HPDE6-E6E7 (cell line): ENCODE measurements around the gene IL12RB2.
"Not testable (repeated sequence)": the region's sequence is repeated elsewhere in the genome, so short reads cannot be mapped to it uniquely, and the experiment has no call there.

Experiments used
- DNase-seq: peaks from one replicate; pipeline ENCODE4 v3.0.0; 2011; ENCODE audit warnings: missing footprints; ENCODE audit errors: extremely low spot score

IL12RB2 gene

GRCh38 chr1:67394548-67394947, 86.9 kb downstream of the IL12RB2 start:
- DNase-seq, result no peak

- no peak for DNase-seq
Measured at GRCh38 chr1:67399199-67399993, 91.7 kb downstream of the IL12RB2 start.

DNA sequence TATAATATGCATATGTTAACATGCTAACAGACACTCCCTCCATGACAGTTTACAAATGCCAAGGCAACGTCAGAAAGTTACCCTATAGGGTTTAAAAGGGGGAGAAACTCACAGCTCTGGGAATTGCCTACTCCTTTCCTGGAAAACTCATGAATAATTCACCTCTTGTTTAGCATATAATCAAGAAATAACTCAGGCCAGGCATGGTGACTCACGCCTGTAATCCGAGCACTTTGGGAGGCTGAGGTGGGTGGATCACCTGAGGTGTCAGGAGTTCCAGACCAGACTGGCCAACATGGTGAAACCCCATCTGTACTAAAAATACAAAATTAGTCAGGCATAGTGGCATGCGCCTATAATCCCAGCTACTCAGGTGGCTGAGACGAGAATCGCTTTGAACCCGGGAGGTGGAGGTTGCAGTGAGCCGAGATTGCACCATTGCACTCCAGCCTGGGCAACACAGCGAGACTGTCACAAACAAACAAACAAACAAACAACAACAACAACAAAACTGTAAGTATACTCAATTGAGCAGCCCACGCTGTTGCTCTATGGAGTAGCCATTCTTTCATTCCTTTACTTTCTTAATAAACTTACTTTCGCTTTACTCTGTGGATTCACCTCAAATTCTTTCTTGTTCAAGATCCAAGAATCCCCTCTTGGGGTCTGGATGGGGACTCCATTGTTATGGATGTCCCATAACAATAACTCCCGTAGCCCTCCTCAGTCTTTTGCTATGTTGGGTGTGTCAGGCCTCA, 92.5 kb downstream of the IL12RB2 start:
- DNase-seq, result not testable (repeated sequence)

DNA sequence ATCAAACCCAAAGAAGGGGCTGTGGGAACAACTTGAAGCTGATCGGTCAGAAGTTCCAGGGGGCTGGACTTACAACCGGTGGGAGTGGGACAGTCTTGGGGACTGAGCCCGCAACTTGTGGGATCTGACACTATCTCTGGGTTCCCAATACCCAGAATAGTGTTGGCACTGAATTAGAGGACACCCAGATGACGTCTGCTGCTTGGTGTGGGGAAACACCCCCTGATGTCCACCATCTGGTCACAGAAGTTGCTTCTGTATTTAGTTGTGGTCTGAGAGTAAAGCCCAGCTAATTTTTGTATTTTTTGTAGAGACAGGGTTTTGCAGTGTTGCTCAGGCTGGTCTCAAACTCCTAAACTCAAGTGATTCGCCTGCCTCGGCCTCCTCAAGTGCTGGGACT, 93.8 kb downstream of the IL12RB2 start:
- no peak for DNase-seq

- DNase-seq, result no peak
Measured at GRCh38 chr1:67404212-67404620, 96.5 kb downstream of the IL12RB2 start.

- DNase-seq, result no peak
Measured at GRCh38 chr1:67405473-67406245, 98.0 kb downstream of the IL12RB2 start.

DNA sequence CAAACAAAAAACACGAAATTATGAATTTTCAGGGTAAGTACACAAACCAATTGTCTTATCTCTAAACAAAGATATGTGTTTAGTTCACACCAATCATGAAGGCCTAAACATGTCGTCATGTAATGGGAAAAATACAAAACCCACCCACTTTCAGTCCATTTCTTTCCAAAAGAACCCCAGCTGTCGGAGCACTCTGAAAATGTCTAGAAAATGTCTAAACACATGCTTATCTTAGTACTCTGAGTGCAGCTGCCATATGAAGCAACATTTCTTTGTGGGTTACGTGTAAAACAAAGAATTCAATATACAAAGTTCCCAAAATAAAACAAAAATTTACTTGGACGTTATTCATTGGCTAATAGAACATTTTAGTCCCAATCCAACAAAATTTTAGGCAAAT, 99.8 kb downstream of the IL12RB2 start:
- DNase-seq, result no peak

DNA sequence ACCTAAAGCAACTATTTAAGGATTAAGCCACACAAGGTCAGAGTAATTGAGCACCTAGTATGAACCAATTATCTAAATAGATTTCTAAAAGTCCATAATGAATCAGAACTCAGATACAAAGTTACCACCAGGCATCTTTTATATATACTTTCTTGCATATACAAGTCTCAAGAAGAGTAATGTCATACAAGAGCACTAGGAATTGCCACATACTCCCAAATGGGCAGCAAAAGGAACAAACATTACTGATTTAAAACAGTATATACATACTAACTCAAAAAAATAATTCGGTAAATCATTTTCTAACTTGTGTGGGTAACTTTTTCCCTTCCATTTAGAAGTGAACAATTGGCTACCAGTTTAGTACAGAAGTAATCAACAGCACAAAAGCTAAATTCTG, 100.5 kb downstream of the IL12RB2 start:
- DNase-seq, result no peak

DNA sequence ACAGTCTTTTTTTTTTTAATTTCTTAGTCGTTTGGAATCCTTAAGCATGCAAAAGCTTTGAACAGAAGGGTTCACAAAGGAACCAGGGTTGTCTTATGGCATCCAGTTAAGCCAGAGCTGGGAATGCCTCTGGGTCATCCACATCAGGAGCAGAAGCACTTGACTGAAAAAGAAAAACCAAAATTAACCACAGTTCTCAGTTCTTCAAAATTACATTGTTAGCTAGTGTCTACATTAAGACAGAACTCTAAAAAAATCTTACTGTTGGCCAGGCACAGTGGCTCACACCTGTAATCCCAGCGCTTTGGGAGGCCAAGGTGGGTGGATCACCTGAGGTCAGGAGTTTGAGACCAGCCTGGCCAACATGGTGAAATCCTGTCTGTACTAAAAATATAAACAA, 105.4 kb downstream of the IL12RB2 start:
- not testable (repeated sequence) for DNase-seq

GRCh38 chr1:67414574-67414973, 106.9 kb downstream of the IL12RB2 start:
- DNase-seq, result no peak

- DNase-seq, result no peak
Measured at GRCh38 chr1:67415041-67415440, 107.4 kb downstream of the IL12RB2 start.

DNA sequence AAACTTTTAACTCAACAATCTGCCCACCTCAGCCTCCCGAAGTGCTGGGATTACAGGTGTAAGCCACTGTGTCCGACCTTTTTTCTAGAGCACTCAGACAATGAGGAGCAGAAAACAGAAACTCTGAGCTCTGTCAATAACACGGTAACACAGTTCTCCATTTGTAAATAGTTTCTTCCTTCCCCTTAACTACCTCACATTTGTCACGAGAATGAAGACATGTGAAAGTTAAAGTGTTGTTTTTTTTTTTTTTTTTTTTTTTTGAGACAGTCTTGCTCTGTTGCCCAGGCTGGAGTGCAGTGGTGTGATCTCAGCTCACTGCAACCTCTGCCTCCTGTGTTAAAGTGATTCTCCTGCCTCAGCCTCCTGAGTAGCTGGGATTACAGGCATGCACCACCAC, 110.1 kb downstream of the IL12RB2 start:
- not testable (repeated sequence) for DNase-seq

GRCh38 chr1:67418839-67419586, 111.3 kb downstream of the IL12RB2 start:
- no peak for DNase-seq

DNA sequence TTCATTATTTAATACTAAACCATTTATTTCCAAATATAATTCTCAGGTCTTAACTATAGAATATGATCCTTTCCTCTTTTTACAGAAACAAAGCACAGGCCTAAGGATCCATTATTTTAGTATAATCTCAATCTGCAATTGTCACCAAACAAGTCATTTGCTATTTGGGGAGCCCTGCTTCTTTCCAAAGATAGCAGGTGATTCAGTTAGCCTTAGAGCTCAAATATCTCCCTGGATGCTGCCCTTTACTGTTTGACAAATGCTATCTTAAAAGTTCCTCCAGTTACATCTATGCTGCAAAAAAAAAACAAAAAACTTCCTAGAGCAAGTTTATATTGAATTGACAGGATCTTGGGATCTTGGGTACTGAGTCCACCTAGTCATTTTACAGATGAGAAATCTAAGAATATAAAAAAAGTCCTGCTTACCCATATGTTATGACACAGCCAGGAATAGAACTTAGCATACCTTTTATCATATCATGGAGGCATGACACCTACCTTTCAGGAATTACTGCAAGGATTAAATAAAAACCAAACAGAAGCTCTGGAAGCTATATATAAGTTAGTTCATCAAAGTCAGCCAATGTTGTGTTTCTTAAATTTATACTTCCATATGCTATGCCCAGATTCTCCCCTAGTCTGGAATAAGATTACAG, 113.3 kb downstream of the IL12RB2 start:
- no peak for DNase-seq

DNA sequence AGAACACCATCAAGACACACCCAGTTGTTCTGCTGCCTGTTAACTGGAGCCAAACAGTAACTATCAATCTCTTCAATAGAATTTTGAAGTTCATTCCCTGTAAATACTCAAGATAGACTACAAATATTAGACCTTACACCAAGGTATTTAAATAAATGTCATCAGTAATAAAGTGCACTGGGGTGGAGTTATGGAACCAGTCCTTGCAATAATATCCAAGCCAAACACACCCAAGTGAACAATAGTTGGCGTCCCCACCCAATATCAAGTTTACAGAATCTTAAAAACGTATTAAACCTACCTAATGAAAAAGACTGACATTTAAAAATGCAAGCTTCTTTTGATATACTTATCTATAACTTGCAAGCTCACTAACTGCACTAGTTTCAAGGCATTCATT, 119.8 kb downstream of the IL12RB2 start:
- DNase-seq, result no peak

DNA sequence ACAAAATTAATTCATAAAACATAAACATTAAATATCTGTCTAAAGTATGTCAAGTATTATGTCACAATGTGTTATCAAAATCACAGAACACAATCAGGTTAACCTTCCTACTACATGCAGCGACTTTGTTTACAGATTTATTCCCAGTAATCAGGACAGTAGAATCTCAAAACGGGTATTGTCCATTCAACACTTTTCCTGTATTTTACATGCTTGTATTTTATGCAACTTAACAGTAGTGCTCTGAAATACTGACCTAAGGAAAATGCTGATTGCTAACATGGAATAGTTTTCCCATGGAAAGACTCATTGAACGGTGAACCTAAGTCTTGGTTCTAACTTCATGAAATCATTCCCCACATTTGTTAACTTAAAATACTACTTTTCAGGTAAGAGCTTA, 120.3 kb downstream of the IL12RB2 start:
- no peak for DNase-seq

DNA sequence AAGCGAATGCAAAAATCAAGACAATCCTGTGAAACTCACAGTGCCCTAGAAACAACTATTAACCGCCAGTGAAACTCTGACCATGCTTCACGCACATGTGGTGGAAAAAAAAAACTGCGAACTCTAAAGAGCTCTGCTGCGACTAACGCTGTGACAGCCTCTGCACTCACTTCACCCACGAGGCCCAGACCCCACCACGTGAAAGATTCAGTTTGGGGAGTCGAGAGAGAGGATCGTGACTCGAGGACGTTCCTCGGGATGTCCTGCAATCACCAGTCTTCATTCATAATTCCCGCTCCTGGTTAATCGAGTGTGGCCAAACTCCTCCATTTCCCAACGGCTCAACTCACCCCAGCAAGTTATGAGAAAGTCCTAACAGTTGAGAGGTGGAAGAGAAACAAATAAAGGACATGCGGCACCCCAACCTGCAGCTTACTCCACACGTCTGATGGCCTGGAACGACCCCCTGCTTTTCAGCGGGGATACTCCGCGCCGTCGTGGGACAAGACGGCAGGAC, 121.4 kb downstream of the IL12RB2 start:
- DNase-seq, result no peak

DNA sequence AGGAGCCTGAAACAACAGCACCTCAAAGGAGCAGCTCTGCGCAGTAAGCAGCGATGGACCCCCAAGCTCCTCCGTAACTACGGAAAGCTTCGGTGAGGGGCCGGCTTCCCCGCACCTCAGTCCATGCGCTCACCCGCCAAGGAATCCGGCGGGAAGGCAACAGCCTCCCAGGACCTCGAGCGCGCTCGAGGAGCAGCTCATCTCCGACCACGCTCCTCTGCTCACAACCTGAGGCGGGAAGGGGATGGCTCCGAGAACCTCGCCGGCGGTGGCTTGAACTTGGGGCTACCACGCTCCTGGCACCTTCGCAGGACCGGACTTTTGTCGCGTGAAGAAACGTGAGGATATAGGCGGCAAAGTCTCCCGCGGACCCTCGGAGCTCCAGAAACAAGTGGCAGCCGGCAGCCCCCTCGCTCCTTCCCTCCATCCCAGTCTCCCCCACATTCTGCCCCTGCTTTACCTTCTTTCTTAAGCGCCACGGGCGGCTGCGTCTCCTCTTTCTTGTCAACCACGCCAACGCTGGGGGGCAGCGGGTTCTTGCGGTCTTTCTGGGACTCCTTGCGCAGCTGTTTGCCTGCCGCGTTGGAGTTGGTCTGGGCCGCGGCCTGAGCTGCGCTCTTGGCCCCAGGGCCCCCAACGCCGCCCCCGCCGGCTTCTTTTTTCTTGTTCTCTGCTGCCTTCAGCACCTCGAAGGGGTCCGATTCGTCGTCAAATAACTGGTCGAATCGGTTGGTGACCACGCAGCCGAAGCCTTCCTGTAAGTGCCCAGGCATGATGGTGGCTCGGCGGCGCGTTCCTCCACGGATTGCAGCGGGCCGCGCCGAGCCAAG, 122.1 kb downstream of the IL12RB2 start:
- DNase-seq, result no peak

DNA sequence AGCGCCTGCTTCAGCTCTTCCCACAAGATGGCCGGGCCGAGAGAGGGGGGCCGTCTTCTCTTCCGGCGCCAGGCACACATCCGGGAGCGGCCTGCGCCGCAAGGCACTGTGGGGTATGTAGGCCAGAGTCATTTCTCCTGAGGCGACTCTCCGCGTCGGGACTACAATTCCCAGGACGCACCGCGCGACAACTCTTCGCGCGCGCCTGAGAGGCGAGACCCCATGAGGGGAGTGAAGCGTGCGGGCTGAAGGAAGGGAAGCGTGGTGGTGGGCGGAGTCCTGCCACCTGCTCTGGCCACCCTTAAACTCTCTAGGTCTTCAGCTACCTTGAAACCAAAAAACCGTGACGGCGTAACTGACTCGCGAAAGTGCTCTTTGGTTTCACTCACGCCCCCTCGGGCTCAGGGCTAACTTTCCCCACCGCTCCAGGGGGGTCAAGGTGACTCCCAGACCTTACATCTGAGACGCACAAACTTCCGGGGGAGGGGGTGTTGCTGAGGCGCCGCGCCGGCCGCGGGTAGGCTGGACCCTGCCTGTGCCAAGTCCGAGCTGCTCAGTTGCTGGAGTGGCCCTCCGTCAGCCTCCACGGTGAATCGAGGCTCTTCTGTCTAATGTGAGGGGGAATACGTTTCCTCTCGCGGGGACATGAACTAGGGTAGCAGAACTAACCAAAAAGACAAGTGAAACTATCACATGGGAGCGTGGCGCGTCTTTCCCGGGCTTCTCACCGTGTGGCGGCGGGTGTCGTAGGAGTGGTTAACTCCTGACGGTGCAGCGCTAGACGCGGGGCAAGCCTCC, 122.9 kb downstream of the IL12RB2 start, which contains the start of gene SERBP1:
SERBP1 (minus strand) TSS at position 45 of the 798 bp plus-strand sequence. CDS start 102 bp downstream, outside the sequence.
- peak; percentile 85 for DNase-seq
